ENCODE data around the gene CFAP52. TPM values are rescaled to one million over a fixed set of nuclear protein-coding genes. Genes with fewer than 3 reads are reported as not detected.

The CFAP52 gene
- total and polyA plus RNA-seq, 2 of the 13 experiments (the other 11 are each of a cell fraction or from before 2014, with no cell fraction given), result not detected

GRCh38 chr17:9644910-9645751 is 68.7 kb downstream of the CFAP52 start, which contains the start of gene USP43 (continued):
- TF ChIP-seq ZHX2 (IDR thresholded peaks at IDR 0.05; ENCODE audit: low read depth) (no peak), ZHX2 (CRISPR knock-in tag; IDR thresholded peaks at IDR 0.05; ENCODE audit: borderline replicate concordance) (no peak), RERE (CRISPR knock-in tag; IDR thresholded peaks at IDR 0.05; ENCODE audit: low read depth) (no peak), ZNF674 (CRISPR knock-in tag; IDR thresholded peaks at IDR 0.05; ENCODE audit: low read depth) (no peak), XRCC5 (optimal IDR thresholded peaks at IDR 0.05; ENCODE audit: low read length) (peak; percentile 2), ZZZ3 (CRISPR knock-in tag; IDR thresholded peaks at IDR 0.05; ENCODE audit: borderline replicate concordance) (no peak), EEA1 (CRISPR knock-in tag; IDR thresholded peaks at IDR 0.05; ENCODE audit: borderline replicate concordance) (0 out of 2 replicates have a peak, but pooled peaks have one; percentile 24), ZNF556 (CRISPR knock-in tag; IDR thresholded peaks at IDR 0.05; ENCODE audit: borderline replicate concordance) (0 out of 2 replicates have a peak, but pooled peaks have one; percentile 16), HMGXB4 (CRISPR knock-in tag; IDR thresholded peaks at IDR 0.05; ENCODE audit: borderline replicate concordance in 1 of 2, low read depth in 1 of 2) (peak; percentile 0 to 61; a peak in 1 of 4 replicates), AGO2 (optimal IDR thresholded peaks at IDR 0.05; ENCODE audit: low read depth, low read length) (no peak), HNRNPUL1 (IDR thresholded peaks at IDR 0.05; ENCODE audit: low read depth, low read length) (no peak), NAIF1 (CRISPR knock-in tag; IDR thresholded peaks at IDR 0.05; ENCODE audit: borderline replicate concordance) (peak; percentile 23; the same call in 1 of the 2 replicates)
